H9 (cell line): ENCODE results near the gene AMER3. TPM values are rescaled to one million over a fixed set of nuclear protein-coding genes. Genes with fewer than 3 reads are reported as not detected.

Source experiments
- DNase-seq: peaks from one replicate; pipeline ENCODE4 v3.0.0-alpha.2; 2017
- H2AFZ ChIP-seq: one replicate; pipeline ENCODE4 v1.6.1; 2013; ENCODE audit warnings: mild to moderate bottlenecking, low read length, control low read depth, moderate library complexity
- H2AK5ac ChIP-seq: 2 replicates; pipeline ENCODE4 v1.6.1; 2013; ENCODE audit warnings: low read length, control low read depth, mixed read lengths; ENCODE audit not compliant: insufficient read length
- H2BK120ac ChIP-seq: one replicate; pipeline ENCODE4 v1.6.1; 2013; ENCODE audit warnings: low read depth, mild to moderate bottlenecking, low read length, control low read depth, inconsistent platforms; ENCODE audit not compliant: poor library complexity, severe bottlenecking
- H2BK12ac ChIP-seq: 2 replicates; pipeline ENCODE4 v1.6.1; 2013; ENCODE audit warnings: low read length, control low read depth, mixed read lengths, low read depth; ENCODE audit not compliant: insufficient read length
- H2BK15ac ChIP-seq: 2 replicates; pipeline ENCODE4 v1.6.1; 2013; ENCODE audit warnings: low read depth, low read length, control low read depth
- H2BK20ac ChIP-seq: one replicate; pipeline ENCODE4 v1.6.1; 2013; ENCODE audit warnings: low read depth, mild to moderate bottlenecking, low read length, control low read depth, inconsistent platforms; ENCODE audit not compliant: poor library complexity, severe bottlenecking
- H2BK5ac ChIP-seq: 2 replicates; pipeline ENCODE4 v1.6.1; 2013; ENCODE audit warnings: low read length, control low read depth, mixed read lengths; ENCODE audit not compliant: insufficient read length
- H3K14ac ChIP-seq: 2 replicates; pipeline ENCODE4 v1.6.1; 2013; ENCODE audit warnings: low read length, control low read depth; ENCODE audit not compliant: insufficient read depth
- H3K18ac ChIP-seq: 2 replicates; pipeline ENCODE4 v1.6.1; 2013; ENCODE audit warnings: low read depth, mild to moderate bottlenecking, mixed read lengths, low read length, control low read depth; ENCODE audit not compliant: insufficient read length
- H3K23ac ChIP-seq: 2 replicates; pipeline ENCODE4 v1.6.1; 2013; ENCODE audit warnings: low read length, control low read depth, mixed read lengths, low read depth; ENCODE audit not compliant: insufficient read length
- H3K23me2 ChIP-seq: 2 replicates; pipeline ENCODE4 v1.6.1; 2013; ENCODE audit warnings: low read depth, mild to moderate bottlenecking, mixed read lengths, low read length, control low read depth; ENCODE audit not compliant: insufficient read length, poor library complexity, severe bottlenecking
- H3K27ac ChIP-seq: 2 replicates; pipeline ENCODE4 v1.5.1; 2013; ENCODE audit warnings: low read length, control low read depth, mixed read lengths, low read depth; ENCODE audit not compliant: insufficient read length
- H3K27me3 ChIP-seq: 2 replicates; pipeline ENCODE4 v1.6.1; 2013; ENCODE audit warnings: low read length, control low read depth, inconsistent platforms; ENCODE audit not compliant: insufficient read depth
- H3K4ac ChIP-seq: 2 replicates; pipeline ENCODE4 v1.6.1; 2013; ENCODE audit warnings: low read depth, mild to moderate bottlenecking, control low read depth, inconsistent platforms, low read length, moderate library complexity
- H3K4me1 ChIP-seq: 2 replicates; pipeline ENCODE4 v1.6.1; 2013; ENCODE audit warnings: low read length, control low read depth, inconsistent platforms; ENCODE audit not compliant: insufficient read depth
- H3K4me2 ChIP-seq: 2 replicates; pipeline ENCODE4 v1.6.1; 2013; ENCODE audit warnings: low read length, control low read depth, mixed read lengths; ENCODE audit not compliant: insufficient read length, insufficient read depth
- H3K56ac ChIP-seq: 2 replicates; pipeline ENCODE4 v1.6.1; 2013; ENCODE audit warnings: low read depth, mild to moderate bottlenecking, mixed read lengths, low read length, control low read depth; ENCODE audit not compliant: insufficient read length
- H3K79me1 ChIP-seq: 2 replicates; pipeline ENCODE4 v1.6.1; 2013; ENCODE audit warnings: low read depth, mild to moderate bottlenecking, moderate library complexity, low read length, control low read depth, inconsistent platforms; ENCODE audit not compliant: insufficient read depth, poor library complexity, severe bottlenecking
- H3K79me2 ChIP-seq: 2 replicates; pipeline ENCODE4 v1.6.1; 2013; ENCODE audit warnings: low read length, control low read depth, inconsistent platforms; ENCODE audit not compliant: insufficient read depth
- H3K9ac ChIP-seq: 2 replicates; pipeline ENCODE4 v1.6.1; 2013; ENCODE audit warnings: low read length, control low read depth, mixed read lengths; ENCODE audit not compliant: insufficient read length; ENCODE audit errors: extremely low read depth
- H3K9me3 ChIP-seq: one replicate; pipeline ENCODE4 v1.6.1; 2013; ENCODE audit warnings: low read depth, low read length, inconsistent platforms; ENCODE audit not compliant: control insufficient read depth
- H3T11ph ChIP-seq: one replicate; pipeline ENCODE4 v1.6.1; 2013; ENCODE audit warnings: mild to moderate bottlenecking, low read length, control low read depth, inconsistent platforms
- H4K20me1 ChIP-seq: one replicate; pipeline ENCODE4 v1.6.1; 2013; ENCODE audit not compliant: control insufficient read depth, insufficient read length, insufficient read depth
- H4K5ac ChIP-seq: 2 replicates; pipeline ENCODE4 v1.6.1; 2013; ENCODE audit warnings: low read depth, mild to moderate bottlenecking, mixed read lengths, low read length, control low read depth; ENCODE audit not compliant: insufficient read length
- H4K8ac ChIP-seq: replicated peaks from 2 replicates; pipeline ENCODE4 v1.6.1; 2013; ENCODE audit warnings: low read length, control low read depth, mixed read lengths, low read depth; ENCODE audit not compliant: insufficient read length
- H4K91ac ChIP-seq: 2 replicates; pipeline ENCODE4 v1.6.1; 2013; ENCODE audit warnings: low read depth, mild to moderate bottlenecking, moderate library complexity, mixed read lengths, low read length, control low read depth; ENCODE audit not compliant: insufficient read length
- H3K27ac Mint-ChIP-seq, 3 experiments: 2 replicates in 2 of 3; 3 replicates in 1 of 3; pipeline ENCODE4 v1.8.0; 2020 to 2021; ENCODE audit warnings: mixed read lengths in 3 of 3, mild to moderate bottlenecking in 1 of 3, moderate library complexity in 1 of 3
- H3K27me3 Mint-ChIP-seq: 2 replicates; pipeline ENCODE4 v1.8.0; 2021; ENCODE audit warnings: low read depth, mild to moderate bottlenecking, moderate library complexity, mixed read lengths
- H3K36me3 Mint-ChIP-seq, 3 experiments: 2 replicates in 2 of 3; 3 replicates in 1 of 3; pipeline ENCODE4 v1.8.0; 2020 to 2021; ENCODE audit warnings: low read depth in 3 of 3, mixed read lengths in 3 of 3; ENCODE audit not compliant: insufficient read depth in 1 of 3
- H3K4me1 Mint-ChIP-seq, 2 experiments: 2 replicates each; pipeline ENCODE4 v1.8.0; 2020; ENCODE audit warnings: mixed read lengths in 2 of 2
- H3K4me3 Mint-ChIP-seq, 2 experiments: 2 replicates in 1 of 2; 3 replicates in 1 of 2; pipeline ENCODE4 v1.8.0; 2020 to 2021; ENCODE audit warnings: mild to moderate bottlenecking in 2 of 2, mixed read lengths in 2 of 2, moderate library complexity in 1 of 2
- H3K9me3 Mint-ChIP-seq, 2 experiments: 2 replicates in 1 of 2; 3 replicates in 1 of 2; pipeline ENCODE4 v1.8.0; 2020; ENCODE audit warnings: mild to moderate bottlenecking in 2 of 2, mixed read lengths in 2 of 2, moderate library complexity in 1 of 2
- CTCF ChIP-seq: fragments of 200-600 bp; sonication (generic); conservative IDR thresholded peaks from 3 replicates; pipeline ENCODE4 v1.8.0; 2021; ENCODE audit warnings: antibody characterized with exemption, mild to moderate bottlenecking
- WGBS: extraction: QIAGEN DNeasy Blood & Tissue Kit; methylation state at CpG from one replicate; pipeline ENCODE4 v1.1.7; 2013; ENCODE audit warnings: missing lambda C conversion rate, low lambda C conversion rate, mixed read lengths; ENCODE audit not compliant: insufficient read length; ENCODE audit errors: extremely low coverage; 5-methylcytosine and 5-hydroxymethylcytosine counted together
- total RNA-seq: library from RNA; stranded (reverse); gene quantifications from 2 replicates; pipeline ENCODE4 v1.2.1, GENCODE V29; 2021

AMER3 gene
- total RNA-seq, 1 experiment from 2014 or later, result 0.59 TPM

- H3K27ac Mint-ChIP-seq, result no peak overlapping the region
- no peaks in the 10 kb centered on the region for H3K36me3 Mint-ChIP-seq
Measured at GRCh38 chr2:130763405-130763804, 8.1 kb downstream of the AMER3 start.

More at GRCh38 chr2:130763405-130763804, 8.1 kb downstream of the AMER3 start:
- Histone ChIP-seq H3K9ac (no peak overlapping the region), H2BK20ac (no peak overlapping the region), H3K9me3 (no peaks in the 10 kb centered on the region), H3K14ac (no peak overlapping the region), H3K4me2 (no peak overlapping the region), H3T11ph (no peak overlapping the region), H3K79me2 (no peaks in the 10 kb centered on the region), H2BK5ac (no peak overlapping the region), H2AK5ac (no peak overlapping the region), H3K4me1 (no peaks in the 10 kb centered on the region), H4K8ac (no peak overlapping the region), H3K56ac (no peak overlapping the region), H2BK12ac (no peak overlapping the region), H3K23ac (no peak overlapping the region), H3K4ac (no peak overlapping the region), H3K79me1 (no peaks in the 10 kb centered on the region), H2BK120ac (no peak overlapping the region), H4K5ac (no peak overlapping the region), H2BK15ac (no peak overlapping the region), H4K91ac (no peak overlapping the region), H3K23me2 (no peaks in the 10 kb centered on the region), H3K18ac (no peak overlapping the region), H4K20me1 (no peaks in the 10 kb centered on the region), H3K27ac (no peak overlapping the region), H2AFZ (no peak overlapping the region), H3K27me3 (no peaks in the 10 kb centered on the region)
- no CpG with 5 or more reads among the region's 12 CpGs for WGBS
- H3K9me3 Mint-ChIP-seq, result no peaks in the 10 kb centered on the region
- no peaks in the 10 kb centered on the region for H3K4me1 Mint-ChIP-seq
- DNase-seq, result no peak
- H3K4me3 Mint-ChIP-seq, result no peak overlapping the region
- TF ChIP-seq CTCF, result no peak
- peaks cover 15% of the 10 kb centered on the region for H3K27me3 Mint-ChIP-seq
